Right lobe of liver (tissue), 6 donors: ENCODE measurements around the gene PCBD2. TPM values are rescaled to one million over a fixed set of nuclear protein-coding genes. Genes with fewer than 3 reads are reported as not detected.

Source experiments
- ATAC-seq, 4 donors: fragments of 200-7000 bp; cut with Tn5 transposase; one replicate each; pipeline ENCODE4 v1.9.1; 2020; ENCODE audit warnings: mild to moderate bottlenecking in 4 of 4, moderate library complexity in 4 of 4
- DNase-seq, 3 donors: peaks; one replicate each; pipeline ENCODE4 v3.0.0-alpha.2; 2020
- H3K27ac ChIP-seq, 3 donors: fragments of 200-600 bp; one replicate each; pipeline ENCODE4 v1.8.0; 2022
- H3K27me3 ChIP-seq, 2 donors: fragments of 200-600 bp; one replicate each; pipeline ENCODE4 v1.8.0; 2022
- H3K36me3 ChIP-seq, 4 donors: fragments of 200-600 bp; sonication (generic) in 1 of 4; one replicate each; pipeline versions ENCODE4 v1.5.1 to v1.8.0; 2017 to 2022; ENCODE audit warnings: control low read depth in 1 of 4
- H3K4me1 ChIP-seq, 4 donors: fragments of 200-600 bp; sonication (generic) in 1 of 4; one replicate each; pipeline versions ENCODE4 v1.5.1 to v1.8.0; 2017 to 2022; ENCODE audit warnings: control low read depth in 1 of 4
- H3K4me3 ChIP-seq, 3 donors: fragments of 200-600 bp; one replicate each; pipeline ENCODE4 v1.8.0; 2022
- H3K9me3 ChIP-seq, 4 donors: fragments of 200-600 bp; sonication (generic) in 1 of 4; one replicate each; pipeline versions ENCODE4 v1.5.1 to v1.8.0; 2017 to 2022; ENCODE audit warnings: control low read depth in 1 of 4
- CTCF ChIP-seq, 4 donors: fragments of 200-600 bp in 3 of 4; fragments of 450-650 bp in 1 of 4; IDR thresholded peaks; one replicate each; pipeline versions ENCODE4 v1.5.1 to v1.8.0; 2016 to 2022; ENCODE audit warnings: antibody characterized with exemption in 4 of 4, mild to moderate bottlenecking in 2 of 4
- POLR2A ChIP-seq: fragments of 450-650 bp; IDR thresholded peaks from one replicate; pipeline ENCODE4 v1.6.1; 2017; ENCODE audit warnings: antibody characterized with exemption, mild to moderate bottlenecking
- WGBS: methylation state at CpG from one replicate; pipeline ENCODE4 v1.1.6; 2018; ENCODE audit warnings: low coverage, low lambda C conversion rate; ENCODE audit not compliant: insufficient coverage; ENCODE audit errors: missing lambda C conversion rate; 5-methylcytosine and 5-hydroxymethylcytosine counted together
- intact Hi-C, 2 donors: fragments of 100-400 bp; cut with DNase I; formaldehyde crosslinking; loops; one replicate each; pipeline versions ENCODE4 v1.11.2 to v1.14.1; 2022
- total RNA-seq, 6 experiments: library from RNA; depleted of rRNA in 2 of 6; stranded (reverse); fragments of >200 nt in 2 of 6; fragmentation: NEBNext Ultra II Directional in 3 of 6; extraction: Animal tissue kit (Norgen Biotek cat#: 25700) in 3 of 6; gene quantifications; one replicate each; pipeline versions ENCODE4 v1.1.0 to v1.2.4, GENCODE V29; 2016 to 2023
- donor health status: DM: no; HTN: yes; CAD: no.
- donor health status: DM: no; HTN: no; CAD: no.
- donor health status: DM: no; HTN: no; CAD: no.
- donor health status: DM: no; HTN: yes; CAD: no.
- donor health status: DM: no; HTN: yes; CAD: no.

PCBD2 gene
- total RNA-seq, 6 experiments from 2014 or later = 4.9 to 11.9 (median 10.8) TPM

- ATAC-seq (no peak), DNase-seq (no peak)
- WGBS = 90% methylated on average over 2 of the region's 11 CpGs
- TF ChIP-seq CTCF (IDR thresholded peaks at IDR 0.05) = no peak
- TF ChIP-seq POLR2A = no peak
- Histone ChIP-seq H3K27ac (no peak overlapping the region), H3K27me3 (no peaks in the 10 kb centered on the region), H3K4me3 (no peak overlapping the region), H3K4me1 (peaks cover 0 to 11% (median 5%) of the 10 kb centered on the region in 4 donors), H3K36me3 (no peaks in the 10 kb centered on the region), H3K9me3 (no peaks in the 10 kb centered on the region)
- intact Hi-C loops = no loop called here
Measured at GRCh38 chr5:135009736-135010501, 105.0 kb downstream of the PCBD2 start.

- no peak for DNase-seq
- Histone ChIP-seq H3K9me3 (no peaks in the 10 kb centered on the region), H3K4me1 (peaks cover 0 to 11% (median 5%) of the 10 kb centered on the region in 4 donors), H3K27me3 (no peaks in the 10 kb centered on the region), H3K36me3 (no peaks in the 10 kb centered on the region), H3K4me3 (no peak overlapping the region), H3K27ac (no peak overlapping the region)
- intact Hi-C loops = no loop called here
- 72% methylated on average over 2 of the region's 3 CpGs for whole genome bisulfite sequencing
- TF ChIP-seq CTCF (IDR thresholded peaks at IDR 0.05) (no peak), POLR2A (no peak)
- ATAC-seq = no peak
Measured at GRCh38 chr5:135010502-135011354, 105.8 kb downstream of the PCBD2 start.

GRCh38 chr5:135011355-135012032, 106.6 kb downstream of the PCBD2 start:
- intact Hi-C loops = no loop called here
- no peak for ATAC-seq
- H3K27ac ChIP-seq = no peak overlapping the region
- H3K9me3 ChIP-seq = no peaks in the 10 kb centered on the region
- peaks cover 0 to 11% (median 5%) of the 10 kb centered on the region in 4 donors for H3K4me1 ChIP-seq
- DNase-seq = peak in 2 of 3 donors; percentile 36 to 45
- H3K4me3 ChIP-seq = no peak overlapping the region
- H3K36me3 ChIP-seq = no peaks in the 10 kb centered on the region
- WGBS = 90% methylated on average over 2 of the region's 4 CpGs
- no peak for TF ChIP-seq CTCF (IDR thresholded peaks at IDR 0.05)
- no peak for TF ChIP-seq POLR2A
- no peaks in the 10 kb centered on the region for H3K27me3 ChIP-seq

GRCh38 chr5:135012033-135012588, 107.2 kb downstream of the PCBD2 start:
- no peak overlapping the region for H3K4me3 ChIP-seq
- H3K27me3 ChIP-seq = no peaks in the 10 kb centered on the region
- ATAC-seq (no peak), DNase-seq (no peak)
- TF ChIP-seq POLR2A (no peak), CTCF (IDR thresholded peaks at IDR 0.05) (no peak)
- peaks cover 0 to 11% (median 5%) of the 10 kb centered on the region in 4 donors for H3K4me1 ChIP-seq
- intact Hi-C loops = no loop called here
- H3K9me3 ChIP-seq = no peaks in the 10 kb centered on the region
- WGBS = no CpG with 5 or more reads among the region's 2 CpGs
- H3K36me3 ChIP-seq = no peaks in the 10 kb centered on the region
- H3K27ac ChIP-seq = no peak overlapping the region
